22Rv1 (cell line): ENCODE measurements around the gene KNDC1.
A peak's percentile ranks its signal among the peaks of the same experiment; 100 is the strongest.

Experiments
- ZFX ChIP-seq: fragments of 450-650 bp; IDR thresholded peaks from 2 replicates; pipeline ENCODE4 v1.6.1; 2017; ENCODE audit warnings: antibody characterized with exemption, borderline replicate concordance
- TF ChIP-seq, protein P1 (sequence below): fragments of 450-650 bp; IDR thresholded peaks from 2 replicates; pipeline ENCODE4 v1.5.1; 2017; ENCODE audit warnings: mild to moderate bottlenecking

DNA sequence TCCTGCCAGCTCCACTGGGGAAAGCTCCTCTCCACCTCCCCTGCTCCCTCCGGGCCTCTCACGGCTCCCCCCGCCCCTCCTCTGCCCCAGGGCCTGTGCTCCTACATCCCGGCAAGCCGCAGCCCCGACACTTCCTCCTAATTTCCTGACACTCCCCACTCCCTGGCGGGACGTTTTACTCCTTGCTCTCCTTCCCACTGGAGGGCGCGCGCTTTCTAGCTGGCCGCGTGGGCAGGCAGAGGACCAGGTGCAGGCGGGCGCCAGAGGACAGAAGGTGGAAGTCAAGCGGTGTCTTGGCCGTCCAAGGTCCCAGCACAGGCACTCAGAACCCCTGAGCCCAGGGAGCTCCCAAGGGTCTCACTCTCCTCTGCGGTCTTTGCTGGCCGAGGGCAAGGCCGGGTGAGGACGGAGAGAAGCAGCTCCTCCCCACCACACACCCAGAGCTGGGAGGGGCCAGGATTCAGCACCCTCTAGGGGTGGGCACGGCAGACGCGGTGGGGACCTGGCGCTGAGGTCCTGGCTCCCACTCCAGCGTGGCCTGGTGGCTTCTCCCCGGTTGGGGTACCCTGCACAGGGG, 97.6 kb downstream of the KNDC1 start:
- TF ChIP-seq, protein P1, sequence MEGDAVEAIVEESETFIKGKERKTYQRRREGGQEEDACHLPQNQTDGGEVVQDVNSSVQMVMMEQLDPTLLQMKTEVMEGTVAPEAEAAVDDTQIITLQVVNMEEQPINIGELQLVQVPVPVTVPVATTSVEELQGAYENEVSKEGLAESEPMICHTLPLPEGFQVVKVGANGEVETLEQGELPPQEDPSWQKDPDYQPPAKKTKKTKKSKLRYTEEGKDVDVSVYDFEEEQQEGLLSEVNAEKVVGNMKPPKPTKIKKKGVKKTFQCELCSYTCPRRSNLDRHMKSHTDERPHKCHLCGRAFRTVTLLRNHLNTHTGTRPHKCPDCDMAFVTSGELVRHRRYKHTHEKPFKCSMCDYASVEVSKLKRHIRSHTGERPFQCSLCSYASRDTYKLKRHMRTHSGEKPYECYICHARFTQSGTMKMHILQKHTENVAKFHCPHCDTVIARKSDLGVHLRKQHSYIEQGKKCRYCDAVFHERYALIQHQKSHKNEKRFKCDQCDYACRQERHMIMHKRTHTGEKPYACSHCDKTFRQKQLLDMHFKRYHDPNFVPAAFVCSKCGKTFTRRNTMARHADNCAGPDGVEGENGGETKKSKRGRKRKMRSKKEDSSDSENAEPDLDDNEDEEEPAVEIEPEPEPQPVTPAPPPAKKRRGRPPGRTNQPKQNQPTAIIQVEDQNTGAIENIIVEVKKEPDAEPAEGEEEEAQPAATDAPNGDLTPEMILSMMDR = peak; percentile 89
- TF ChIP-seq ZFX = no peak
